Measurements from ENCODE around the gene EED.

Gene EED

DNA sequence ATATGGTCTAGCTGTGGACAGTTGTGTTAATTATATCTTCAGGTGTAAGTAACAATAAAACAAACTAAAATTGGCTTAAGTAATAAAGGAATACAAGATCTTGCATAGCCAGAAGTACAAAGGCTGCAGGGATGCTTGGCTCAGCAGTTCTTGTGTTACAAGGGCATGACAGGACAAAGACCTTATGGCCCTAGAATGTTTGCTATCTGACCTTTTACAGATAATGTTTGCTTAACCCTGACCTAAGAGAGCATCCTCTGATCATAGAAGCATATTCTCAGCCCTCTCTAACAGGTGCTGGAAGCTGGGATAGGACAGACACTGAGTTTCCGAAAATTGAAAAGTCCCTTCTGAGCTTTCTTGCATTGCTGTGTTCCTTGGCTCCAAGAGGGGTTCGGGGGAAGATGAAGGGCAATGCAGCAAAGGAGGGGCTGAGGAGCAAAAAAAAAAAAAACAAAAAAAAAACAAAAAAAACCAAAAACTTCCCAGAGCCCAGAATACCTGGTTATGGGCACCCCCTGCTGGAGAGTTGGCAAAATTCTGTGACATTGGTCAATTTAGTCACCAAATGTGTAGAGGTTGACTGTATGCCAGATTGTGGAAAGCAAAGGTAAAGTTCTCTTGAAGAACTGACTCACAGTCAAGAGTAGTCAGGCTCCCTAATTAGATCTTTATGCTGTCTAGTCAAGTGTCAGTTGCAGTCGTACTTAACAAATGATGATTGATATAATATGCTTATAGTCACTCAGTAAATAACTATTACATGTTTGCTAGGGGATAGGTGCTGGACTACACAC, 47.1 kb downstream of the EED start:
- H3K4me1 ChIP-seq (ENCODE audit: insufficient read depth, poor library complexity, severe bottlenecking): no peaks in the 10 kb centered on the region
- no peak overlapping the region for H3K4me3 ChIP-seq (ENCODE audit: severe bottlenecking)
- ATAC-seq (ENCODE audit: low read depth) (peak; percentile 44; the same call in 2 of the 3 replicates), DNase-seq (ENCODE audit: low spot score) (no peak)
- H3K36me3 ChIP-seq (ENCODE audit: low read depth): no peaks in the 10 kb centered on the region
- no peaks in the 10 kb centered on the region for H3K27me3 ChIP-seq (ENCODE audit: insufficient read depth, poor library complexity, severe bottlenecking)
- TF ChIP-seq, protein P1, sequence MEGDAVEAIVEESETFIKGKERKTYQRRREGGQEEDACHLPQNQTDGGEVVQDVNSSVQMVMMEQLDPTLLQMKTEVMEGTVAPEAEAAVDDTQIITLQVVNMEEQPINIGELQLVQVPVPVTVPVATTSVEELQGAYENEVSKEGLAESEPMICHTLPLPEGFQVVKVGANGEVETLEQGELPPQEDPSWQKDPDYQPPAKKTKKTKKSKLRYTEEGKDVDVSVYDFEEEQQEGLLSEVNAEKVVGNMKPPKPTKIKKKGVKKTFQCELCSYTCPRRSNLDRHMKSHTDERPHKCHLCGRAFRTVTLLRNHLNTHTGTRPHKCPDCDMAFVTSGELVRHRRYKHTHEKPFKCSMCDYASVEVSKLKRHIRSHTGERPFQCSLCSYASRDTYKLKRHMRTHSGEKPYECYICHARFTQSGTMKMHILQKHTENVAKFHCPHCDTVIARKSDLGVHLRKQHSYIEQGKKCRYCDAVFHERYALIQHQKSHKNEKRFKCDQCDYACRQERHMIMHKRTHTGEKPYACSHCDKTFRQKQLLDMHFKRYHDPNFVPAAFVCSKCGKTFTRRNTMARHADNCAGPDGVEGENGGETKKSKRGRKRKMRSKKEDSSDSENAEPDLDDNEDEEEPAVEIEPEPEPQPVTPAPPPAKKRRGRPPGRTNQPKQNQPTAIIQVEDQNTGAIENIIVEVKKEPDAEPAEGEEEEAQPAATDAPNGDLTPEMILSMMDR (IDR thresholded peaks at IDR 0.05; ENCODE audit: poor library complexity, severe bottlenecking): peak; percentile 85
- no peak overlapping the region for H3K27ac ChIP-seq (ENCODE audit: poor library complexity, severe bottlenecking)
- no peaks in the 10 kb centered on the region for H3K9me3 ChIP-seq (ENCODE audit: severe bottlenecking)

DNA sequence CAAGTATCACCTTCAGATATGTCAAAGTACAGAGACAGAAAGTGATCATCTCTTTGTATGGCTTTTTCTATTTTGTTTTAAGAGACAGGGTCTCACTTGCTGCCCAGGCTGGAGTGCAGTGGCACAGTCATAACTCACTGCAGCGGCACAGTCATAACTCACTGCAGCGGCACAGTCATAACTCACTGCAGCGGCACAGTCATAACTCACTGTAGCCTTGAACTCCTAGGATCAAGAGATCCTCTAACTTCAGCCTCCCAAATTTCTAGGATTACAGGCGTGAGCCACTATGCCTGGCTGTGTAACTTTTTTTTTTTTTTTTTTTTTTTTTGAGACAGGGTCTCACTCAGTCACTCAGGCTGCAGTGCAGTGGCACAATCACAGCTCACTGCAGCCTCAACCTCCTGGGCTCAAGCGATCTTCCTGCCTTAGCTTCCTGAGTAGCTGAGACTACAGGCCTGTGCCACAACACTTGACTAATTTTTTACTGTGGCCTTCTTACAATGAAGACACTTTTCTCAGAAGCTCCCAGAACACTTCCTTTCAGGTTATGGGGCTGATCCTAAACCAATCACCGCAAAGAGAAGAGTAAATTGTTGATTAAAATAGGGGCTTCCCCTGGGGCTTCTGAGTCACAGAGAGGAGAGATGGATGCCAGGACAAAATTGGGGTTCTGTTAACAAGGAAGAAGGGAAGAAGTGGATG, 48.5 kb downstream of the EED start:
- Histone ChIP-seq H3K36me3 (ENCODE audit: low read depth) (no peaks in the 10 kb centered on the region), H3K4me3 (ENCODE audit: severe bottlenecking) (no peak overlapping the region), H3K4me1 (ENCODE audit: insufficient read depth, poor library complexity, severe bottlenecking) (no peaks in the 10 kb centered on the region), H3K27ac (ENCODE audit: poor library complexity, severe bottlenecking) (no peak overlapping the region), H3K9me3 (ENCODE audit: severe bottlenecking) (no peaks in the 10 kb centered on the region), H3K27me3 (ENCODE audit: insufficient read depth, poor library complexity, severe bottlenecking) (no peaks in the 10 kb centered on the region)
- DNase-seq (ENCODE audit: low spot score): no peak
- TF ChIP-seq, protein P1 (IDR thresholded peaks at IDR 0.05; ENCODE audit: poor library complexity, severe bottlenecking): no peak
- no peak for ATAC-seq (ENCODE audit: low read depth)

DNA sequence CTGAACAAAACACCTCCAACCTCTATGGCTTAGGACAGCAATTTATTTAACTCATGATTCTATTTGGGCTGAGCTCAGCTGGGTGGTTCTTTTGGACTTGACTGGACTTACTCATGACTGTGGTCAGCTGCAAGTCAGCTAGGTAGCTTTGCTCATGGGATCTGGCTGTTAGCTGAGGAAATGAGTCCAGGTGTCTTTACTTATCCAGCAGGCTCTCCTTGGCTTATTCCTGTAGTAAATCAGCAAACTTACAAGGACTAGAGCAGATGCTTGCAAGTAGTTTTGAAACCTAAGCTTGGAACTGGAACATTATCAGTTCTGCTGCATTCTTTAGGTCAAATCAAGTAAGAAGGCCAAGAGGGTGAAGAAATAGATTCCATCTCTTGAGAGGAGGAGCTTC, 49.5 kb downstream of the EED start:
- Histone ChIP-seq H3K27me3 (ENCODE audit: insufficient read depth, poor library complexity, severe bottlenecking) (no peaks in the 10 kb centered on the region), H3K4me3 (ENCODE audit: severe bottlenecking) (no peak overlapping the region), H3K27ac (ENCODE audit: poor library complexity, severe bottlenecking) (no peak overlapping the region), H3K36me3 (ENCODE audit: low read depth) (no peaks in the 10 kb centered on the region), H3K4me1 (ENCODE audit: insufficient read depth, poor library complexity, severe bottlenecking) (no peaks in the 10 kb centered on the region), H3K9me3 (ENCODE audit: severe bottlenecking) (no peaks in the 10 kb centered on the region)
- ATAC-seq (ENCODE audit: low read depth): no peak
- DNase-seq (ENCODE audit: low spot score): no peak
- TF ChIP-seq, protein P1 (IDR thresholded peaks at IDR 0.05; ENCODE audit: poor library complexity, severe bottlenecking): no peak

DNA sequence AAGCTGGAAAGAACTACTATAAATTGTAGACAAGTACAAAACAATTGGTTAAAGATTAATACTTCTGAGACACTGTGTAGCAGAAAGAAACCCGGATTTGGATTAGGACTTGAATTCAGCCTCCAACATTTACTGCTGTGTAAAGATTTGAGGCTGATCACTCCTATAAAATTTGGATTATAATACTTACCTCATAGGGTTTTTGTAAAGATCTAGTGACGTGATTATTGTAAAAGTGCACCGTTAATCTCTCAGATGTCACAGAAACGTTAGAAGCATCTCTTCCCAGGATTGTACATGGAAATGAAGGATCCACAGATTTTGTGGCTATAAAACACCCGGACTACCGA, 57.2 kb downstream of the EED start:
- Histone ChIP-seq H3K4me1 (ENCODE audit: insufficient read depth, poor library complexity, severe bottlenecking) (no peaks in the 10 kb centered on the region), H3K27me3 (ENCODE audit: insufficient read depth, poor library complexity, severe bottlenecking) (no peaks in the 10 kb centered on the region), H3K36me3 (ENCODE audit: low read depth) (peaks cover 10% of the 10 kb centered on the region), H3K27ac (ENCODE audit: poor library complexity, severe bottlenecking) (no peak overlapping the region), H3K4me3 (ENCODE audit: severe bottlenecking) (peak overlapping the region; percentile 70), H3K9me3 (ENCODE audit: severe bottlenecking) (no peaks in the 10 kb centered on the region)
- TF ChIP-seq, protein P1 (IDR thresholded peaks at IDR 0.05; ENCODE audit: poor library complexity, severe bottlenecking): no peak
- no peak for DNase-seq (ENCODE audit: low spot score)
- ATAC-seq (ENCODE audit: low read depth): no peak
